BLaER1 treated with 17β-estradiol and CSF1 and Interleukin-3, amounts not matched to agents 10 nM and 100 nM (cell line): ENCODE data around the gene OXT.

Experiments used
- H3K27ac ChIP-seq, 11 experiments: shearing (Covaris generic); formaldehyde crosslinking; 2 replicates each; pipeline ENCODE4 v1.8.1; 2022
- H3K27me3 ChIP-seq, 11 experiments: shearing (Covaris generic); formaldehyde crosslinking; 2 replicates each; pipeline ENCODE4 v1.8.1; 2022
- H3K36me3 ChIP-seq, 11 experiments: shearing (Covaris generic); formaldehyde crosslinking; 2 replicates each; pipeline ENCODE4 v1.8.1; 2022
- H3K4me1 ChIP-seq, 10 experiments: shearing (Covaris generic); formaldehyde crosslinking; 2 replicates each; pipeline ENCODE4 v1.8.1; 2022
- H3K4me2 ChIP-seq, 11 experiments: shearing (Covaris generic); formaldehyde crosslinking; 2 replicates each; pipeline ENCODE4 v1.8.1; 2022
- H3K4me3 ChIP-seq, 10 experiments: shearing (Covaris generic); formaldehyde crosslinking; 2 replicates each; pipeline ENCODE4 v1.8.1; 2022
- H3K9ac ChIP-seq, 11 experiments: shearing (Covaris generic); formaldehyde crosslinking; 2 replicates each; pipeline ENCODE4 v1.8.1; 2022
- H3K9me3 ChIP-seq, 11 experiments: shearing (Covaris generic); formaldehyde crosslinking; replicated peaks in 1 of 11; 2 replicates each; pipeline ENCODE4 v1.8.1; 2022
- H4K20me1 ChIP-seq, 11 experiments: shearing (Covaris generic); formaldehyde crosslinking; 2 replicates each; pipeline ENCODE4 v1.8.1; 2022
- Cebpa-rat ChIP-seq, 11 experiments: shearing (Covaris generic); IDR thresholded peaks; 2 replicates each; pipeline ENCODE4 v1.8.1; 2022

OXT gene

GRCh38 chr20:3121271-3121911, 50.0 kb downstream of the OXT start:
- peak overlapping the region in 7 of 11 experiments; percentile 5 to 65 (median 24); a peak in 10 of 22 replicates for H3K4me2 ChIP-seq
- peaks cover 41 to 50% (median 48%) of the 10 kb centered on the region in 11 experiments for H3K9me3 ChIP-seq
- no peak overlapping the region for H3K4me3 ChIP-seq
- peaks cover 7 to 37% (median 29%) of the 10 kb centered on the region in 10 experiments for H3K4me1 ChIP-seq
- peak overlapping the region in 4 of 11 experiments; percentile 8 to 42 (median 15); a peak in 1 of 22 replicates for H3K9ac ChIP-seq
- peak overlapping the region in 8 of 11 experiments; percentile 2 to 65 (median 46); a peak in 14 of 22 replicates for H3K27ac ChIP-seq
- H4K20me1 ChIP-seq: peaks cover 0 to 15% (median 0%) of the 10 kb centered on the region in 11 experiments; a peak in 4 of 22 replicates
- no peak for TF ChIP-seq Cebpa-rat (IDR thresholded peaks at IDR 0.05)
- no peaks in the 10 kb centered on the region for H3K27me3 ChIP-seq
- H3K36me3 ChIP-seq: peaks cover 51 to 75% (median 68%) of the 10 kb centered on the region in 11 experiments
